SH-SY5Y (cell line): Measurements from ENCODE around the gene PPP1R14B.

Experiments
- GATA2 ChIP-seq: IDR thresholded peaks from 2 replicates; pipeline ENCODE4 v1.6.1; 2011; ENCODE audit warnings: mild to moderate bottlenecking, low read depth, low read length
- GATA3 ChIP-seq: IDR thresholded peaks from 2 replicates; pipeline ENCODE4 v1.6.1; 2011; ENCODE audit warnings: low read depth, mild to moderate bottlenecking, low read length, moderate library complexity

DNA sequence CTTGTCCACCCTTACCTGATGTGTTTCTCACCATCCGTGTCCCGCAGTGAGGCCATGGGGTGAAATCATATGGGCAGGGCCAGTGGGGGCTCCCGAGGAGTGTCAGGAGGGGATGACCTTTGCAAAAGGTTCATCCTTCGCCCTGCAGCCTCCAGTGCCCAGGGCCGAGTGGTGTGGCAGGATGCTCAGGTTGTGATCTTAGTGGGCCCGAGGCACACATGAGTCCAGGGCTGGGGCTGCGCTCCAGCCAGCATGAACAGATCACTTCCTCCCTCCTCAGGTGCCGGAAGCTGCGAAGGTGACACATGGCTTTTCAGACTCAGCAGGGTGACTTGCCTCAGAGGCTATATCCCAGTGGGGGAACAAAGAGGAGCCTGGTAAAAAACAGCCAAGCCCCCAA lies 8.7 kb downstream of the PPP1R14B start:
- no peak for TF ChIP-seq GATA3
- no peak for TF ChIP-seq GATA2
